Mesendoderm (in vitro differentiated cells): Measurements from ENCODE around the gene PHKA1. TPM values are rescaled to one million over a fixed set of nuclear protein-coding genes. Genes with fewer than 3 reads are reported as not detected.
"Not testable (repeated sequence)": the region's sequence is repeated elsewhere in the genome, so short reads cannot be mapped to it uniquely, and the experiment has no call there.

Experiments
- DNase-seq: peaks from one replicate; pipeline ENCODE4 v3.0.0; 2013
- H2AK5ac ChIP-seq: 2 replicates; pipeline ENCODE4 v1.6.1; 2013; ENCODE audit warnings: low read length, inconsistent platforms
- H2BK120ac ChIP-seq: 2 replicates; pipeline ENCODE4 v1.6.1; 2013; ENCODE audit warnings: low read depth, mild to moderate bottlenecking, low read length, moderate library complexity, mixed read lengths
- H2BK15ac ChIP-seq: replicated peaks from 2 replicates; pipeline ENCODE4 v1.6.1; 2013; ENCODE audit warnings: low read depth, mild to moderate bottlenecking, moderate library complexity
- H2BK5ac ChIP-seq: 2 replicates; pipeline ENCODE4 v1.6.1; 2013; ENCODE audit warnings: low read length, inconsistent platforms
- H3K18ac ChIP-seq: 2 replicates; pipeline ENCODE4 v1.6.1; 2013; ENCODE audit warnings: mild to moderate bottlenecking, low read length, mixed read lengths
- H3K23ac ChIP-seq: one replicate; pipeline ENCODE4 v1.6.1; 2013; ENCODE audit warnings: low read length
- H3K27ac ChIP-seq: 2 replicates; pipeline ENCODE4 v1.5.1; 2013; ENCODE audit warnings: low read depth, mild to moderate bottlenecking, inconsistent platforms, low read length, moderate library complexity
- H3K27me3 ChIP-seq: 2 replicates; pipeline ENCODE4 v1.6.1; 2013; ENCODE audit warnings: low read length, control low read depth, mild to moderate bottlenecking, inconsistent platforms; ENCODE audit not compliant: insufficient read depth, poor library complexity
- H3K36me3 ChIP-seq: 2 replicates; pipeline ENCODE4 v1.6.1; 2013; ENCODE audit warnings: low read length, inconsistent platforms; ENCODE audit not compliant: control insufficient read depth, insufficient read depth
- H3K4ac ChIP-seq: one replicate; pipeline ENCODE4 v1.6.1; 2013; ENCODE audit warnings: low read depth, mild to moderate bottlenecking, low read length, moderate library complexity
- H3K4me1 ChIP-seq: 2 replicates; pipeline ENCODE4 v1.6.1; 2013; ENCODE audit warnings: low read depth, low read length, inconsistent platforms; ENCODE audit not compliant: control insufficient read depth
- H3K4me2 ChIP-seq: 2 replicates; pipeline ENCODE4 v1.6.1; 2013; ENCODE audit warnings: low read length
- H3K4me3 ChIP-seq: 2 replicates; pipeline ENCODE4 v1.5.1; 2013; ENCODE audit warnings: mild to moderate bottlenecking, low read length
- H3K56ac ChIP-seq: one replicate; pipeline ENCODE4 v1.6.1; 2013; ENCODE audit warnings: low read length
- H3K79me1 ChIP-seq: 2 replicates; pipeline ENCODE4 v1.6.1; 2013; ENCODE audit warnings: low read length, inconsistent platforms
- H3K79me2 ChIP-seq: 2 replicates; pipeline ENCODE4 v1.6.1; 2013; ENCODE audit warnings: mild to moderate bottlenecking, low read length; ENCODE audit not compliant: control insufficient read depth, insufficient read depth
- H3K9ac ChIP-seq: 2 replicates; pipeline ENCODE4 v1.6.1; 2013; ENCODE audit warnings: low read length, inconsistent platforms
- H4K5ac ChIP-seq: one replicate; pipeline ENCODE4 v1.6.1; 2013; ENCODE audit warnings: low read length
- H4K8ac ChIP-seq: one replicate; pipeline ENCODE4 v1.6.1; 2013; ENCODE audit warnings: low read depth, mild to moderate bottlenecking, control low read depth, low read length, moderate library complexity
- WGBS: extraction: QIAGEN DNeasy Blood & Tissue Kit; methylation state at CpG from one replicate; pipeline ENCODE4 v1.1.7; 2013; ENCODE audit warnings: low lambda C conversion rate, missing lambda C conversion rate; ENCODE audit not compliant: insufficient coverage; ENCODE audit errors: extremely low coverage; 5-methylcytosine and 5-hydroxymethylcytosine counted together
- polyA plus RNA-seq, 2 experiments: library from polyadenylated mRNA; stranded (reverse); fragments of 200-250 nt; gene quantifications; one replicate each; pipeline ENCODE4 v1.2.3, GENCODE V29; 2013

The PHKA1 gene
- polyA plus RNA-seq (2013, experiment 1 of 2): 3.9 TPM
- 4.2 TPM for polyA plus RNA-seq (2013, experiment 2 of 2)

DNA sequence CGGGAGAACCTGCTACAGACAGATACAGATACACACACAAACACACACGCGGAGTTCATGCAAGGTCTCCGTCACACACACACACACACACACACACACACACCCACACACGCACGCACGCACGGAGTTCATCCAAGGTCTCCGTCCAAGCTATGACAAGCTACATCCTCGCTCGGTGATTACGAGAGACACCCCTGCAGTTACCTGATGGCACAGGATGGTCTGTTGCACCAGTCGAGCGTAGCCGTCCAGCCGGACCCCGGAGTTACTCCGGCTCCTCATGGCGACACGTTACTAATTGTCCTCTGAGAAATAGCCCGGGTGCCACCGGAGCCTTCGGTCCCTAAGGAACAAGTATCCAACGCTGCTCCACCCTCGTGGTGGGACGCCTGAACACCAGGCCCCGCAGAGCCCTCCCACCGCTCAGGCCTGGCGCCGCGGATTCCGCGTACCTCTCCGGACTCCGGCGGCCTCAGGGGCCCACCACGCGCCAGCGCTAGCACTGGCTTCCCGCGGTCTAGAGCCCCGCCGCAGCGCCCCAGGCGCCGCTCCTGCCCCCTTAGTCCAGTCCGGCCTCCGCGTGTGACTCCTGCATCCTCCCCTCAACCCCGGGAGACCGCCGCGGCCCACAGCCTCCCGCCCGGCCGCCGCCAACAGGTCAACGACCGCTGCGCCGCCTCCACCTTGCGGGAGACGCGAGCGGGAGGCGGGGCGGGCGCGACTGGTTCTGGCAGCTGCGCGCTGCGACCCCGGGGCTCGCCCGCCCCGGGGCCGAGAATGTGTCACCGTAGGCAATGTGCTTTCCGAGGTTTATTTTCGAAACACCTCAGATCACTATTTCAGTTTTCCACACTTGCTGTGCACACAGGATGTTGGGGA lies at the start of gene PHKA1:
TSS of gene PHKA1 (minus strand) at position 708 of the 879 bp plus-strand sequence. CDS start at position 282, 426 bp downstream.
- Histone ChIP-seq H3K4me3 (peak within 1 kb of the TSS; percentile 32), H3K9ac (peak within 1 kb of the TSS; percentile 65), H3K4ac (peak within 1 kb of the TSS; percentile 3), H3K56ac (peak within 1 kb of the TSS; percentile 87), H3K18ac (peak within 1 kb of the TSS; percentile 39), H3K27ac (peak within 1 kb of the TSS; percentile 37), H3K4me2 (peak within 1 kb of the TSS; percentile 61)
- not testable (repeated sequence) for H2BK5ac ChIP-seq, H2BK15ac ChIP-seq, H2BK120ac ChIP-seq, H4K8ac ChIP-seq, H3K79me2 ChIP-seq, H3K79me1 ChIP-seq, H3K36me3 ChIP-seq, H3K4me1 ChIP-seq, H2AK5ac ChIP-seq, H4K5ac ChIP-seq, H3K23ac ChIP-seq, H3K27me3 ChIP-seq
- no CpG with 5 or more reads among the region's 80 CpGs for WGBS
- peak; percentile 57 for DNase-seq

DNA sequence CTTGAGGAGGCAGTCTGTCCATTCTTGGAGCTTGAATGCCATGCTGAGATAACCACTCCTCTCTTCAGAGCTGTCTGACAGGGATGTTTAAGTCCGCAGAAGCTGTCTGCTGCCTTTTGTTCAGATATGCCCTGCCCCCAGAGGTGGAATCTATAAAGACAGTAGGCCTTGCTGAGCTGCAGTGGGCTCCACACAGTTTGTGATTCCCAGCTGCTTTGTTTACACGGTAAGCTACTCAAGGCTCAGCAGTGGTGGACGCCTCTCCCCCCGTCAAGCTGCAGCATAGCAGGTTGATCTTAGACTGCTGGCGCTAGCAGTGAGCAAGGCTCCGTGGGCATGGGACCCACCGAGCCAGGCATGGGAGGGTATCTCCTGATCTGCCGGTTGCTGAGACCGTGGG lies 46.3 kb upstream of the PHKA1 start:
- not testable (repeated sequence) for H3K9ac ChIP-seq, H3K4me3 ChIP-seq, H4K8ac ChIP-seq, H3K27ac ChIP-seq, H3K79me1 ChIP-seq, H3K79me2 ChIP-seq, H3K36me3 ChIP-seq, H4K5ac ChIP-seq, H3K4ac ChIP-seq, H3K56ac ChIP-seq, H2BK120ac ChIP-seq, H2BK15ac ChIP-seq, H3K23ac ChIP-seq, H2AK5ac ChIP-seq, DNase-seq, H3K27me3 ChIP-seq, H3K18ac ChIP-seq, H2BK5ac ChIP-seq, H3K4me1 ChIP-seq, H3K4me2 ChIP-seq
- WGBS: no CpG with 5 or more reads among the region's 9 CpGs

DNA sequence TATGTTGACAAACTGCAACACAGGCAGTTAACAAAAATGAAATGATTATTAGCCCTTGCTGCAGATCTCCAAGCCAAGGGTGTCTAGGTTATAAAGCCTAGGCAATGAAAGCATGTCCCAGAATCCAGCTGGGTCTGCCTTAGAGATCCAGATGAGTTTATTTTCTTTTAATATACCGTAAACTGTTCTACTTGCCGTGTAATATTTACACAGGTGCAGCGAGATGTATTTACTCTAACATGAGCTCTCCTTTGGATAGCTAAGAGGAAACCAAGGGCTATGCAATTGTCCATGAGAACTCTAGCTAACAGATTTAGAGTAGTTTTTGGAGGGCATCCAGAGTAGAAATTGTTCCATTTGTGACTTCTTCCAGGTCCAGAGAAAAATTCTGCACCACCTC lies 34.4 kb upstream of the PHKA1 start:
- H3K56ac ChIP-seq, H3K27me3 ChIP-seq, H3K36me3 ChIP-seq, H3K4me1 ChIP-seq, H2BK15ac ChIP-seq, H3K79me2 ChIP-seq, H3K9ac ChIP-seq, H2BK5ac ChIP-seq, H2AK5ac ChIP-seq, H4K5ac ChIP-seq, H3K4me2 ChIP-seq, DNase-seq, H3K4ac ChIP-seq, H3K18ac ChIP-seq, H3K27ac ChIP-seq, H4K8ac ChIP-seq, H3K23ac ChIP-seq, H2BK120ac ChIP-seq, H3K4me3 ChIP-seq, H3K79me1 ChIP-seq: not testable (repeated sequence)
- no CpG with 5 or more reads among the region's 3 CpGs for WGBS

DNA sequence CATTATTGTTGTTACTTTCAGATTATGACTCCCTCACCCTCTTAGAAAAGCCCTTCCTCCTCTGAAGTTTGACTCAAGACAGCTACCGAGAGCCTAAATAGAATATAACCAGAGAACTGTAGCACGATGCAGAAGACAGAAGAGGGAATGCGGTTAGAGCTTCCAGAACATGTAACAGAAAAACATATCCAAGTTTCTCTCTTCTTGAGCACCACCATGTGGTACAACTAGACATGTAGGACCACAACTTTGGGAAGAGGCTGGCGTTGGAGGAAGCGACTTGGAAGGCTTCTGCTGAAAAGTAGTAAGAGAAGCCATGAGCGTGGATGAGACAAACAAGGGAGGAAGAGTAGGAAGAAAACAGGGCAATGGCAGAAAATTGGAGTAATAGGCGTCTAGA lies 31.4 kb upstream of the PHKA1 start:
- H2AK5ac ChIP-seq, H3K18ac ChIP-seq, H3K4me2 ChIP-seq, H3K27ac ChIP-seq, DNase-seq, H3K4ac ChIP-seq, H3K79me2 ChIP-seq, H3K9ac ChIP-seq, H3K36me3 ChIP-seq, H3K27me3 ChIP-seq, H3K23ac ChIP-seq, H3K79me1 ChIP-seq, H2BK15ac ChIP-seq, H3K4me1 ChIP-seq, H4K5ac ChIP-seq, H3K56ac ChIP-seq, H3K4me3 ChIP-seq, H2BK120ac ChIP-seq, H4K8ac ChIP-seq, H2BK5ac ChIP-seq: not testable (repeated sequence)
- WGBS: no CpG with 5 or more reads among the region's 7 CpGs

DNA sequence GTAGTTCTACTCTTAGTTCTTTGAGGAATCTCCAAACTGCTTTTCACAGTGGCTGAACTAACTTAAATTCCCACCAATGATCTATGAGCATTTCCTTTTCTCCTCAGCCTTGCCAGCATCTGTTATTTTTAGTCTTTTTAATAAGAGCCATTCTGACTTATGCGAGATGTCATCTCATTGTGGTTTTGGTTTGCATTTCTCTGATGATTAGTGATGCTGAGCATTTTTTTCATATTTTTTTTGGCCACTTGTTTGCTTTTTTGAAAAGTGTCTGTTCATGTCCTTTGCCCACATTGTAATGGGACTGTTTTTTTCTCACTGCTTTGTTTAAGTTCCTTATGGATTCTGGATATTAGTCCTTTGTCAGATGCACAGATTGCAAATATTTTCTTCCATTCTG lies 21.5 kb upstream of the PHKA1 start:
- Histone ChIP-seq H4K8ac (no peak overlapping the region), H3K9ac (no peak overlapping the region), H2BK120ac (no peak overlapping the region), H3K23ac (no peak overlapping the region), H3K27ac (no peak overlapping the region), H3K79me2 (no peaks in the 10 kb centered on the region), H3K36me3 (no peaks in the 10 kb centered on the region), H3K18ac (no peak overlapping the region), H4K5ac (no peak overlapping the region), H3K56ac (no peak overlapping the region), H2BK15ac (no peak overlapping the region), H3K4me1 (no peaks in the 10 kb centered on the region), H2BK5ac (no peak overlapping the region), H3K4me2 (no peak overlapping the region), H2AK5ac (no peak overlapping the region), H3K4ac (no peak overlapping the region), H3K4me3 (no peak overlapping the region), H3K27me3 (no peaks in the 10 kb centered on the region), H3K79me1 (no peaks in the 10 kb centered on the region)
- WGBS: no CpG with 5 or more reads among the region's 1 CpG
- no peak for DNase-seq

DNA sequence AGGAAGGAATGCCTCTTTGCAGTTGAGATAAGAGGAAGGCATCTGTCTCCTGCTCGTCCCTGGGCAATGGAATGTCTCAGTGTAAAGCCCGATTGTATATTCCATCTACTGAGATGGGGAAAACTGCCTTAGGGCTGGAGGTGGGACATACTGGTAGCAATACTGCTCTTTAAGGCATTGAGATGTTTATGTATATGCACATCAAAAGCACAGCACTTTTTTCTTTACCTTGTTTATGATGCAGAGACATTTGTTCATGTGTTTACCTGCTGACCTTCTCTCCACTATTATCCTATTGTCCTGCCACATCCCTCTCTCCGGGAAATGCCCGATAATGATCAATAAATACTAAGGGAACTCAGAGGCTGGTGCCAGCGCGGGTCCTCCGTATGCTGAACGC lies 19.5 kb upstream of the PHKA1 start:
- not testable (repeated sequence) for H3K79me2 ChIP-seq, H2BK120ac ChIP-seq, H4K5ac ChIP-seq, H3K4me2 ChIP-seq, H3K23ac ChIP-seq, H3K79me1 ChIP-seq, H2AK5ac ChIP-seq, H4K8ac ChIP-seq, H3K36me3 ChIP-seq, H3K56ac ChIP-seq, H3K18ac ChIP-seq, H2BK15ac ChIP-seq, H3K4me3 ChIP-seq, H3K4ac ChIP-seq, H3K4me1 ChIP-seq, H3K27me3 ChIP-seq, H3K9ac ChIP-seq, H2BK5ac ChIP-seq, H3K27ac ChIP-seq
- DNase-seq: peak; percentile 52
- WGBS: no CpG with 5 or more reads among the region's 8 CpGs
